GM12878 (cell line): Measurements from ENCODE around the gene TEX261.

Experiments
- CTCF ChIP-seq, 3 experiments: IDR thresholded peaks in 2 of 3; conservative IDR thresholded peaks in 1 of 3; 2 replicates each; pipeline ENCODE4 v1.5.1; 2011; ENCODE audit warnings: low read depth in 3 of 3, low read length in 3 of 3, mild to moderate bottlenecking in 3 of 3, control low read depth in 2 of 3, moderate library complexity in 2 of 3, inconsistent platforms in 1 of 3, mixed read lengths in 1 of 3; ENCODE audit not compliant: control insufficient read depth in 2 of 3, insufficient read depth in 1 of 3; ENCODE audit errors: extremely low read depth in 1 of 3
- JUNB ChIP-seq: IDR thresholded peaks from 2 replicates; pipeline ENCODE4 v1.6.1; 2016; ENCODE audit warnings: antibody characterized with exemption, mild to moderate bottlenecking
- POLR2A ChIP-seq: IDR thresholded peaks from 2 replicates; pipeline ENCODE4 v1.6.1; 2011; ENCODE audit warnings: low read depth, mild to moderate bottlenecking, low read length
- RFX5 ChIP-seq: IDR thresholded peaks from 2 replicates; pipeline ENCODE4 v1.6.1; 2011; ENCODE audit warnings: low read depth, low read length, improper control_type of control experiment
- SKIL ChIP-seq: fragments of 450-650 bp; IDR thresholded peaks from 2 replicates; pipeline ENCODE4 v1.6.1; 2017; ENCODE audit warnings: mild to moderate bottlenecking, low read depth, inconsistent platforms; ENCODE audit not compliant: poor library complexity, severe bottlenecking
- TARDBP ChIP-seq: IDR thresholded peaks from 2 replicates; pipeline ENCODE4 v1.6.1; 2016; ENCODE audit warnings: borderline replicate concordance
- ZZZ3 ChIP-seq: IDR thresholded peaks from 2 replicates; pipeline ENCODE4 v1.6.1; 2011; ENCODE audit warnings: low read depth; ENCODE audit not compliant: control insufficient read depth, insufficient read length

GRCh38 chr2:70991142-70991541 lies 3.5 kb downstream of the TEX261 start:
- TF ChIP-seq TARDBP (no peak), POLR2A (no peak), JUNB (no peak), SKIL (no peak), CTCF (IDR thresholded peaks at IDR 0.05 in 2 of 3, conservative IDR thresholded peaks at IDR 0.05 in 1 of 3; ENCODE audit: control insufficient read depth in 2 of 3, extremely low read depth in 1 of 3, insufficient read depth in 1 of 3, low read depth in 3 of 3, low read length in 3 of 3) (no peak), RFX5 (no peak), ZZZ3 (no peak)
